Upper lobe of left lung (tissue), 6 donors: ENCODE results near the gene PPM1L. TPM values are rescaled to one million over a fixed set of nuclear protein-coding genes. Genes with fewer than 3 reads are reported as not detected.

Source experiments
- ATAC-seq, 2 donors: fragments of 200-7000 bp; cut with Tn5 transposase; one replicate each; pipeline ENCODE4 v1.9.1; 2022; ENCODE audit warnings: mild to moderate bottlenecking in 2 of 2, moderate library complexity in 2 of 2; ENCODE audit not compliant: low FRiP score in 2 of 2
- DNase-seq, 2 donors: peaks; one replicate each; pipeline ENCODE4 v3.0.0-alpha.2; 2019 to 2020
- H3K27ac ChIP-seq, 4 donors: fragments of 200-600 bp; sonication (generic); one replicate each; pipeline ENCODE4 v1.5.1; 2016 to 2019
- H3K27me3 ChIP-seq, 4 donors: fragments of 200-600 bp; sonication (generic); one replicate each; pipeline ENCODE4 v1.5.1; 2017 to 2019
- H3K36me3 ChIP-seq, 4 donors: fragments of 200-600 bp; sonication (generic); one replicate each; pipeline ENCODE4 v1.5.1; 2016 to 2019
- H3K4me1 ChIP-seq, 4 donors: fragments of 200-600 bp; sonication (generic); one replicate each; pipeline ENCODE4 v1.5.1; 2018 to 2019
- H3K4me3 ChIP-seq, 4 donors: fragments of 200-600 bp; sonication (generic); one replicate each; pipeline ENCODE4 v1.5.1; 2017 to 2019; ENCODE audit warnings: mild to moderate bottlenecking in 2 of 4, moderate library complexity in 1 of 4
- H3K9me3 ChIP-seq, 4 donors: fragments of 200-600 bp; sonication (generic); one replicate each; pipeline ENCODE4 v1.5.1; 2018 to 2019
- EP300 ChIP-seq, 4 donors: sonication (generic); formaldehyde crosslinking; IDR thresholded peaks; one replicate each; pipeline ENCODE4 v1.5.1; 2017; ENCODE audit warnings: antibody characterized with exemption in 4 of 4, control low read depth in 2 of 4
- POLR2A ChIP-seq, 4 donors: fragments of 450-650 bp; IDR thresholded peaks; one replicate each; pipeline ENCODE4 v1.5.1; 2016 to 2017; ENCODE audit warnings: antibody characterized with exemption in 4 of 4, mild to moderate bottlenecking in 2 of 4
- POLR2AphosphoS5 ChIP-seq, 2 donors: sonication (generic); formaldehyde crosslinking; IDR thresholded peaks; one replicate each; pipeline ENCODE4 v1.5.1; 2017; ENCODE audit warnings: antibody characterized with exemption in 2 of 2
- WGBS, 2 donors: methylation state at CpG; one replicate each; pipeline ENCODE4 v1.1.5; 2017 to 2018; 5-methylcytosine and 5-hydroxymethylcytosine counted together
- total RNA-seq, 6 donors: library from RNA; depleted of rRNA in 4 of 6; stranded (reverse); fragments of >200 nt in 4 of 6; gene quantifications; one replicate each; pipeline versions ENCODE4 v1.1.0 to v1.2.1, GENCODE V29; 2016 to 2021
- TF ChIP-seq, protein P1 (sequence below), 6 experiments: fragments of 450-650 bp in 4 of 6; fragments of 200-600 bp in 2 of 6; sonication (generic) in 2 of 6; IDR thresholded peaks; one replicate each; pipeline ENCODE4 v1.5.1; 2016 to 2019; ENCODE audit warnings: antibody characterized with exemption in 6 of 6
- donor health status: DM: no; HTN: no; CAD: no; lungs with moderate emphysema.
- donor health status: DM: no; HTN: yes; CAD: no; lungs with severe emphysema.

The PPM1L gene
- total RNA-seq, 6 donors from 2014 or later: 11.3 to 26.8 (median 18.7) TPM

DNA sequence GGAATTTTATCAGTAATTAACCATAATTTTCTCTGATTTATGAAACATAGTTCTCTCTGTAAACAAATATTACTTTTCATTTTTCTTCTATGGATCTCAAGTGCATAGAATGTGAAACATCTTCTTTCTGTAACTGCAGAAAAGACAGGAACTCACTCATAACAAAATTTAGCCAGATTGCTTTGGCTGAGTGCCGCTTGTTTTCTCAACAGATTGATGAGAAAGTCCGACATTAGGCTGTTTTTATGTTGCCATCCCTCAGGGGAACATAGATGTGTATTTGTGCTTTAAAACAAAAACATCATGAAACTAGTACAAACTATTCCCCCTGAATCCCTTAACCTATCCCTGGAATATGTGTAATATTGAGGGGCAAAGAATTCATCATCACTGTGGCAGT is 194.9 kb downstream of the PPM1L start:
- no peak for DNase-seq
- H3K4me1 ChIP-seq: no peaks in the 10 kb centered on the region
- H3K4me3 ChIP-seq: no peak overlapping the region
- H3K27me3 ChIP-seq: no peaks in the 10 kb centered on the region
- H3K9me3 ChIP-seq: no peaks in the 10 kb centered on the region
- WGBS, 2 donors: 86 to 95% methylated on average over 2 of the region's 2 CpGs
- no peaks in the 10 kb centered on the region for H3K36me3 ChIP-seq
- no peak overlapping the region for H3K27ac ChIP-seq
- ATAC-seq: no peak
- TF ChIP-seq POLR2A (IDR thresholded peaks at IDR 0.05): no peak
- no peak for TF ChIP-seq POLR2AphosphoS5 (IDR thresholded peaks at IDR 0.05)

DNA sequence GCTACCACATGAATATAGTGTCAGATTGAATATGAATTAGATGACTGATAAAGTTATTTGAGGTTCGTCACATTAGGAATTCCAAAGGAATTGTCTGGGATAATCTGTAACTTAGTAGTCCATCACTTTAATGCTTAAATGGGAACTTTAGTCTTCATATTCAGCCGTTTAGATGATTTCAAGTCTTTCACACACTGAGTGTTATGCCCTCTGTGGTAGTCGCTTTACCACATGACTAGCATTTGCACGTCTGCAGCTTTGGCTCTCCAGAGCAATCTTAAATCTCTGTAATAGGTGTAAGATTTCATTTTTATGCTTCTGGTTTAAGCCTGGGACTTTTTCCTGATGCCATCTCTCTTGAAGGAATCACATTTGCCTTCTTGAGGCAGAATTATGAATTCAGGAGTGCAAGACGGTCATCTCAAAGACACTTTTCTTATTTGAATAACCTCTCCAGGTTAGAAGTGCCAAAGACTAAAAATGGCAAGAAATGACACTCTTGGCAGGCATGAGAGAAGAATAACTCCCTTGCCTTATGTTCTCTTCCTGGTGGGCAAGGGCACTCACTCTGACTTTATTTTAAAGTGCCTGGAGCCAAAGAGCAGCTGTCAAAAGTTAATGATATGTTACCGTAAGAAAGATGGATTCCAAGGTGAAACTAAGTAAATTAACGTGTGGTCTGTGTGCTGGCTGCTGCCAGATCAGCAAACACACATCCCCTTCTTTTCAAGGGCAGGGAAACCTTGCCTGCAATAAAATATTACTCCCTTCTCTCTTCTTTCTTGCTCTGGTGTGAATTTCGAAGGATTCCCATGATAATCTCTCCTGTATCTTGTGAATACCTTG is 195.8 kb downstream of the PPM1L start:
- Histone ChIP-seq H3K36me3 (no peaks in the 10 kb centered on the region), H3K4me1 (no peaks in the 10 kb centered on the region), H3K9me3 (no peaks in the 10 kb centered on the region), H3K4me3 (no peak overlapping the region), H3K27me3 (no peaks in the 10 kb centered on the region), H3K27ac (no peak overlapping the region)
- DNase-seq (no peak), ATAC-seq (no peak)
- no peak for TF ChIP-seq POLR2AphosphoS5 (IDR thresholded peaks at IDR 0.05)
- TF ChIP-seq, protein P1, sequence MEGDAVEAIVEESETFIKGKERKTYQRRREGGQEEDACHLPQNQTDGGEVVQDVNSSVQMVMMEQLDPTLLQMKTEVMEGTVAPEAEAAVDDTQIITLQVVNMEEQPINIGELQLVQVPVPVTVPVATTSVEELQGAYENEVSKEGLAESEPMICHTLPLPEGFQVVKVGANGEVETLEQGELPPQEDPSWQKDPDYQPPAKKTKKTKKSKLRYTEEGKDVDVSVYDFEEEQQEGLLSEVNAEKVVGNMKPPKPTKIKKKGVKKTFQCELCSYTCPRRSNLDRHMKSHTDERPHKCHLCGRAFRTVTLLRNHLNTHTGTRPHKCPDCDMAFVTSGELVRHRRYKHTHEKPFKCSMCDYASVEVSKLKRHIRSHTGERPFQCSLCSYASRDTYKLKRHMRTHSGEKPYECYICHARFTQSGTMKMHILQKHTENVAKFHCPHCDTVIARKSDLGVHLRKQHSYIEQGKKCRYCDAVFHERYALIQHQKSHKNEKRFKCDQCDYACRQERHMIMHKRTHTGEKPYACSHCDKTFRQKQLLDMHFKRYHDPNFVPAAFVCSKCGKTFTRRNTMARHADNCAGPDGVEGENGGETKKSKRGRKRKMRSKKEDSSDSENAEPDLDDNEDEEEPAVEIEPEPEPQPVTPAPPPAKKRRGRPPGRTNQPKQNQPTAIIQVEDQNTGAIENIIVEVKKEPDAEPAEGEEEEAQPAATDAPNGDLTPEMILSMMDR (IDR thresholded peaks at IDR 0.05): no peak
- no peak for TF ChIP-seq EP300 (IDR thresholded peaks at IDR 0.05)
- no peak for TF ChIP-seq POLR2A (IDR thresholded peaks at IDR 0.05)
- WGBS, 2 donors: 68 to 73% methylated on average over 8 of the region's 8 CpGs

DNA sequence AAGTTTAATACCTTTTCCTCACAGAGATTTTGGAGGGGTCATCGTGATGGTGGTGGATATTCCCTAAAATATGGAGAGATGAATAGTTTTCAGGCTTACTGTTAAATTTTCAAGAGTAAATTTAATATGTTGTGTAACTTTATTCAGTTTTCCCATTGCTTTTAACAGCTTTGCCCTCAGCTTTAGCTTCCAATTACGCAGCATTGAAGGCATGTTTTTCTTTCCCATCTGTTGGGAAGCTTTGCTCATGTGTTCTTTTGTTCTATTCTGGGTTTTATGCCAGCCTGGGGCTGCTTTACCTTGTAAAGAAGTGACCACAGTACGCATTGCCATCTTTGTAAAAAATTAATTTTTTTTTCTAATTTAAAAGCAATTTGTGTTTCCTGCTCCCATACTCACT is 197.7 kb downstream of the PPM1L start:
- Histone ChIP-seq H3K4me1 (no peaks in the 10 kb centered on the region), H3K36me3 (no peaks in the 10 kb centered on the region), H3K4me3 (no peak overlapping the region), H3K27ac (no peak overlapping the region), H3K9me3 (no peaks in the 10 kb centered on the region), H3K27me3 (no peaks in the 10 kb centered on the region)
- no peak for ATAC-seq
- WGBS, 2 donors: 90 to 94% methylated on average over 3 of the region's 3 CpGs
- TF ChIP-seq POLR2A (IDR thresholded peaks at IDR 0.05) (no peak), POLR2AphosphoS5 (IDR thresholded peaks at IDR 0.05) (no peak), EP300 (IDR thresholded peaks at IDR 0.05) (no peak)
- TF ChIP-seq, protein P1 (IDR thresholded peaks at IDR 0.05): no peak
- DNase-seq: no peak

DNA sequence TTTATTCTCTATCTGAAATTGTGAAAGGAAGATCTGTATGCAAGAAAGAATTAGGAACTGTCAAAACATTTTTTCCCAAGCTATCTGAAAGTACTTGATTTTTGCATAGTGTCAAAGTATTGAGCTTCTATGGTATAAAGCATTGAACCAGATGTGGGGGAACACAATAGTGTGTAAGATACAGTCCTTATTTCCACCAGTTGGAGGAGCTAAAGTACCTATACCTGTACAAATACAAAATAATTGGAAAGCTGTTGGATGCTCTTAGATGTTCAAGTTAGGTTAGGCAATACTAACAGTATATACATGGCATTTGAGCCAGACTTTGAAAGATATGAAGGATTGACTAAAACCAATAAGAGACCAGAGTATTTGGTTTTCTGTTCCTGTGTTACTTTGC is 200.8 kb downstream of the PPM1L start:
- H3K9me3 ChIP-seq: no peaks in the 10 kb centered on the region
- H3K4me3 ChIP-seq: no peak overlapping the region
- ATAC-seq: peak in 1 of 2 donors; percentile 51

DNA sequence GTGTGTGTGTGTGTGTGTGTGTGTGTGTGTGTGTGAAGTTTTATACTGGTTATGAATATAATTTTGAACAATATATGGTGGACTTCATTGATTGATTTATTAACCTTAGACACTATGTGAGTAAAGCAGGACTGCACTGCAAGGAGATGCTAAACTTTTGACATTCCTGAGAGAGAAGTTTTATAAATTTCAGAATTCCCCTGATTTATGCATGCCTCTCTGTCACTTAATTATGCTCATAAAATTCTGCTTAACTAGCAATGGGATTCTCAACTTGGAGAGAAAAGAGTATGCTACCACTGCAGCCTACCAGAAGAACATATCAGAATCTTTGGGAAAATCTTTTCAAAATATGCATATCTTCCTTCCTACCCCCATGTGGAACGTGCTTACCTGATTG is 204.5 kb downstream of the PPM1L start:
- H3K4me1 ChIP-seq: no peaks in the 10 kb centered on the region
- 85 to 88% methylated on average over 1 of the region's 1 CpG for WGBS, 2 donors
- no peaks in the 10 kb centered on the region for H3K27me3 ChIP-seq
- TF ChIP-seq POLR2AphosphoS5 (IDR thresholded peaks at IDR 0.05) (no peak), EP300 (IDR thresholded peaks at IDR 0.05) (no peak), POLR2A (IDR thresholded peaks at IDR 0.05) (no peak)
- TF ChIP-seq, protein P1 (IDR thresholded peaks at IDR 0.05): no peak
- no peak overlapping the region for H3K27ac ChIP-seq
- DNase-seq (no peak), ATAC-seq (no peak)
- H3K36me3 ChIP-seq: no peaks in the 10 kb centered on the region
- no peaks in the 10 kb centered on the region for H3K9me3 ChIP-seq
- H3K4me3 ChIP-seq: no peak overlapping the region

More for the DNA sequence above, 200.8 kb downstream of the PPM1L start:
- Histone ChIP-seq H3K4me1 (no peaks in the 10 kb centered on the region), H3K27ac (no peak overlapping the region), H3K36me3 (no peaks in the 10 kb centered on the region), H3K27me3 (no peaks in the 10 kb centered on the region)
- no peak for DNase-seq
- TF ChIP-seq, protein P1 (IDR thresholded peaks at IDR 0.05): peak in 4 of 6 experiments; percentile 18 to 46 (median 36)
- no peak for TF ChIP-seq POLR2A (IDR thresholded peaks at IDR 0.05)
